ENCODE measurements around the gene MYO3B.

DNA sequence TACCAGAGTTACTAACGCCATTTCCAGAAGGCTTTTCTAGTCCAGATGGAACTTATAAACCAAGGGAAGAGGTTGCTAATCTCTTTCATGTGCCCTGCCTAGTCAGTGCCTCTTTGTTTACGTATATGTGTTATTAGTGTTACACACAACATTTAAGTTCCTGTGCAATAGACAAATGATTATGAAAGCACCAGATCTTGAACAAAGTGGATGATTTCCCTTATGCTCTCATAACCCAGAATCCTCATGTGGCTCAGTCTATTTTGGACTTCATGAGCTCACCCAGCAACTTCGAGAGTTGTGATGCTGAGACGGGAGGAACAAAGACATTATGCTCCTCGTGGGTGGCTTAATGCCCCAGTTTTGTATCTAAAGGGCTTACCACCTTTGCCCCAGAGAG lies 322.8 kb downstream of the MYO3B start:
- TF ChIP-seq GATA3 (IDR thresholded peaks at IDR 0.05; ENCODE audit: low read depth, low read length) (no peak), GATA2 (IDR thresholded peaks at IDR 0.05; ENCODE audit: low read depth, low read length) (no peak)
